Fibroblast of villous mesenchyme (primary cell): ENCODE data around the gene DTNB. TPM values are rescaled to one million over a fixed set of nuclear protein-coding genes. Genes with fewer than 3 reads are reported as not detected.
A peak's percentile ranks its signal among the peaks of the same experiment; 100 is the strongest.

ENCODE experiments used
- DNase-seq: peaks from one replicate; pipeline ENCODE4 v3.0.0-alpha.2; 2010; ENCODE audit warnings: low read depth
- H3K4me3 ChIP-seq: 2 replicates; pipeline ENCODE4 v1.5.1; 2011; ENCODE audit warnings: low read depth, mild to moderate bottlenecking, low read length
- CTCF ChIP-seq: IDR thresholded peaks from 2 replicates; pipeline ENCODE4 v1.5.1; 2012; ENCODE audit warnings: low read depth, mild to moderate bottlenecking, low read length; ENCODE audit not compliant: insufficient read depth
- total RNA-seq: library from RNA; depleted of rRNA; stranded (reverse); fragments of >200 nt; gene quantifications from 2 replicates; pipeline ENCODE4 v1.2.3, GENCODE V29; 2012

The DTNB gene
- total RNA-seq, 1 donor = 5.2 TPM

GRCh38 chr2:25361261-25362048 lies 311.9 kb downstream of the DTNB start:
- peak overlapping the region; percentile 25 for H3K4me3 ChIP-seq

GRCh38 chr2:25358836-25359235 lies 314.5 kb downstream of the DTNB start:
- no peak overlapping the region for H3K4me3 ChIP-seq
- no peak for TF ChIP-seq CTCF
- DNase-seq = no peak

More at GRCh38 chr2:25361261-25362048, 311.9 kb downstream of the DTNB start:
- DNase-seq = no peak
- TF ChIP-seq CTCF = no peak

- DNase-seq = no peak
- H3K4me3 ChIP-seq = no peak overlapping the region
- TF ChIP-seq CTCF = no peak
Measured at GRCh38 chr2:25358249-25358815, 315.0 kb downstream of the DTNB start.

- no peak overlapping the region for H3K4me3 ChIP-seq
- DNase-seq = no peak
- TF ChIP-seq CTCF = no peak
Measured at GRCh38 chr2:25356088-25356487, 317.3 kb downstream of the DTNB start.

- no peak for DNase-seq
- no peak for TF ChIP-seq CTCF
- H3K4me3 ChIP-seq = no peak overlapping the region
Measured at GRCh38 chr2:25355270-25355669, 318.1 kb downstream of the DTNB start.

GRCh38 chr2:25354116-25354515 lies 319.3 kb downstream of the DTNB start:
- no peak for DNase-seq
- H3K4me3 ChIP-seq = no peak overlapping the region
- TF ChIP-seq CTCF = no peak
